HCT116 (cell line): ENCODE results near the gene CDC14B. TPM values are rescaled to one million over a fixed set of nuclear protein-coding genes. Genes with fewer than 3 reads are reported as not detected.

Experiments
- ATAC-seq: fragments of 200-7000 bp; cut with Tn5 transposase; 2 replicates; pipeline ENCODE4 v1.9.1; 2020; ENCODE audit warnings: mild to moderate bottlenecking, moderate library complexity
- BruUV-seq: library from RNA; stranded (reverse); fragments of 400-500 nt; replicated peaks from 2 replicates; lab custom pipeline; 2021; lab: Mats Ljungman, UMichigan
- CTCF ChIA-PET: fragments of 300-600 bp; sonication (Branson Sonifier 250); formaldehyde crosslinking; loops from one replicate; lab custom pipeline; 2021; ENCODE audit warnings: antibody characterized with exemption; lab: Charles Lee
- POLR2A ChIA-PET: fragments of 300-600, 350-600 bp; sonication (Branson Sonifier 250); formaldehyde crosslinking; loops from one replicate; lab custom pipeline; 2021; ENCODE audit warnings: antibody characterized with exemption; lab: Charles Lee
- RAD21 ChIA-PET, 2 experiments: fragments of 300-600 bp; sonication (Branson Sonifier 250); formaldehyde crosslinking; loops; one replicate each; lab custom pipeline; 2023; ENCODE audit warnings: low total read pairs in 2 of 2; ENCODE audit not compliant: uncharacterized antibody in 2 of 2, unreplicated experiment in 2 of 2, low non-redundant PET in 1 of 2; lab: Charles Lee
- DNase-seq: peaks from one replicate; pipeline ENCODE4 v3.0.0-alpha.2; 2010; ENCODE audit warnings: low read depth, low spot score
- H2AFZ ChIP-seq: fragments of 200-600 bp; shearing (Covaris generic), sonication (generic); 2 replicates; pipeline ENCODE4 v1.6.1; 2017; ENCODE audit warnings: low read depth, mixed run types, mixed read lengths, antibody characterized with exemption, low read length; ENCODE audit not compliant: poor library complexity, severe bottlenecking
- H3K27ac ChIP-seq: 2 replicates; pipeline ENCODE4 v1.5.1; 2012; ENCODE audit warnings: low read depth, low read length
- H3K27me3 ChIP-seq: fragments of 200-600 bp; sonication (generic); 2 replicates; pipeline ENCODE4 v1.6.1; 2016; ENCODE audit warnings: mixed run types, low read length, mixed read lengths; ENCODE audit not compliant: insufficient read depth
- H3K36me3 ChIP-seq, 2 experiments: fragments of 200-500 bp in 1 of 2; fragments of 200-600 bp in 1 of 2; sonication (Bioruptor generic) in 1 of 2; sonication (generic) in 1 of 2; 2 replicates each; pipeline versions ENCODE4 v1.5.1 to v1.6.1; 2014 to 2016; ENCODE audit warnings: low read length in 2 of 2, inconsistent platforms in 1 of 2, mixed read lengths in 1 of 2, mixed run types in 1 of 2; ENCODE audit not compliant: insufficient read depth in 2 of 2, control insufficient read depth in 1 of 2
- H3K4me1 ChIP-seq, 2 experiments: fragments of 200-600 bp in 1 of 2; sonication (generic) in 1 of 2; 2 replicates each; pipeline versions ENCODE4 v1.5.1 to v1.6.1; 2012 to 2017; ENCODE audit warnings: low read length in 2 of 2, inconsistent platforms in 1 of 2, mild to moderate bottlenecking in 1 of 2, mixed read lengths in 1 of 2, mixed run types in 1 of 2, moderate library complexity in 1 of 2; ENCODE audit not compliant: insufficient read depth in 2 of 2, control insufficient read depth in 1 of 2
- H3K4me2 ChIP-seq: fragments of 200-600 bp; sonication (generic); 2 replicates; pipeline ENCODE4 v1.6.1; 2017; ENCODE audit warnings: mixed run types, low read length, mixed read lengths
- H3K4me3 ChIP-seq, 2 experiments: fragments of 200-600 bp in 1 of 2; sonication (generic) in 1 of 2; replicated peaks in 1 of 2; 2 replicates each; pipeline ENCODE4 v1.5.1; 2011 to 2016; ENCODE audit warnings: low read length in 2 of 2, control low read depth in 1 of 2, low read depth in 1 of 2, mild to moderate bottlenecking in 1 of 2, mixed read lengths in 1 of 2, mixed run types in 1 of 2
- H3K79me2 ChIP-seq: fragments of 200-600 bp; sonication (generic); 2 replicates; pipeline ENCODE4 v1.6.1; 2017; ENCODE audit warnings: mild to moderate bottlenecking, mixed run types, low read length, moderate library complexity, mixed read lengths; ENCODE audit not compliant: insufficient read depth
- H3K9ac ChIP-seq: fragments of 200-600 bp; sonication (generic); 2 replicates; pipeline ENCODE4 v1.6.1; 2016; ENCODE audit warnings: low read length, mixed read lengths
- H3K9me2 ChIP-seq: fragments of 200-600 bp; sonication (generic), shearing (Covaris generic); 2 replicates; pipeline ENCODE4 v1.6.1; 2017; ENCODE audit warnings: mixed run types, mild to moderate bottlenecking, moderate library complexity; ENCODE audit not compliant: insufficient read depth
- H3K9me3 ChIP-seq, 2 experiments: fragments of 200-500 bp in 1 of 2; fragments of 200-600 bp in 1 of 2; sonication (Bioruptor generic) in 1 of 2; sonication (generic) in 1 of 2; 2 replicates each; pipeline ENCODE4 v1.6.1; 2014 to 2017; ENCODE audit warnings: low read length in 2 of 2, mixed read lengths in 2 of 2, inconsistent platforms in 1 of 2, low read depth in 1 of 2, mild to moderate bottlenecking in 1 of 2, mixed run types in 1 of 2, moderate library complexity in 1 of 2; ENCODE audit not compliant: control insufficient read depth in 1 of 2, insufficient read depth in 1 of 2
- H4K20me1 ChIP-seq: fragments of 200-600 bp; sonication (generic), shearing (Covaris generic); 2 replicates; pipeline ENCODE4 v1.6.1; 2017; ENCODE audit warnings: mixed run types, mild to moderate bottlenecking, moderate library complexity; ENCODE audit not compliant: insufficient read depth
- CBX3 ChIP-seq: IDR thresholded peaks from 2 replicates; pipeline ENCODE4 v1.6.1; 2012; ENCODE audit warnings: low read depth
- CEBPB ChIP-seq: IDR thresholded peaks from 2 replicates; pipeline ENCODE4 v1.6.1; 2012; ENCODE audit warnings: low read depth
- EGR1 ChIP-seq: IDR thresholded peaks from 2 replicates; pipeline ENCODE4 v1.6.1; 2012; ENCODE audit warnings: low read depth
- ELF1 ChIP-seq: IDR thresholded peaks from 2 replicates; pipeline ENCODE4 v1.6.1; 2012; ENCODE audit warnings: low read depth, borderline replicate concordance
- EZH2 ChIP-seq: fragments of 200-600 bp; sonication (generic); IDR thresholded peaks from 2 replicates; pipeline ENCODE4 v1.6.1; 2017; ENCODE audit warnings: antibody characterized with exemption, mixed run types
- EZH2phosphoT487 ChIP-seq: fragments of 200-600 bp; IDR thresholded peaks from 2 replicates; pipeline ENCODE4 v1.6.1; 2018; ENCODE audit warnings: antibody characterized with exemption, borderline replicate concordance
- FOSL1 ChIP-seq: IDR thresholded peaks from 2 replicates; pipeline ENCODE4 v1.6.1; 2012; ENCODE audit warnings: low read depth
- MAX ChIP-seq: IDR thresholded peaks from 2 replicates; pipeline ENCODE4 v1.6.1; 2012
- POLR2A ChIP-seq: IDR thresholded peaks from 2 replicates; pipeline ENCODE4 v1.7.0; 2011; ENCODE audit warnings: borderline replicate concordance; ENCODE audit not compliant: insufficient read depth, insufficient read length; ENCODE audit errors: extremely low read depth
- POLR2AphosphoS5 ChIP-seq: IDR thresholded peaks from 2 replicates; pipeline ENCODE4 v1.6.1; 2011; ENCODE audit warnings: mild to moderate bottlenecking, low read depth, low read length, moderate library complexity
- RAD21 ChIP-seq: IDR thresholded peaks from 2 replicates; pipeline ENCODE4 v1.6.1; 2012; ENCODE audit warnings: low read depth, mild to moderate bottlenecking
- SIN3A ChIP-seq: IDR thresholded peaks from 2 replicates; pipeline ENCODE4 v1.6.1; 2012; ENCODE audit warnings: low read depth
- SP1 ChIP-seq: IDR thresholded peaks from 2 replicates; pipeline ENCODE4 v1.6.1; 2012; ENCODE audit warnings: low read depth
- TCF7L2 ChIP-seq: IDR thresholded peaks from 2 replicates; pipeline ENCODE4 v1.7.0; 2011; ENCODE audit warnings: borderline replicate concordance, inconsistent platforms; ENCODE audit not compliant: insufficient read depth, insufficient read length; ENCODE audit errors: extremely low read depth
- YY1 ChIP-seq: IDR thresholded peaks from 2 replicates; pipeline ENCODE4 v1.6.1; 2011; ENCODE audit warnings: low read length, low read depth, moderate library complexity, mild to moderate bottlenecking; ENCODE audit not compliant: insufficient replicate concordance; ENCODE audit errors: extremely low read depth
- ZBTB33 ChIP-seq: IDR thresholded peaks from 2 replicates; pipeline ENCODE4 v1.6.1; 2011; ENCODE audit warnings: mild to moderate bottlenecking, low read length, moderate library complexity; ENCODE audit not compliant: insufficient replicate concordance; ENCODE audit errors: extremely low read depth
- ZFX ChIP-seq: fragments of 450-650 bp; IDR thresholded peaks from 2 replicates; pipeline ENCODE4 v1.6.1; 2017
- intact Hi-C: fragments of 100-400 bp; cut with micrococcal nuclease; formaldehyde crosslinking; loops from 2 replicates; pipeline ENCODE4 v1.10.0; 2022
- total RNA-seq: library from RNA; stranded (reverse); gene quantifications from one replicate; pipeline ENCODE4 v1.2.1, GENCODE V29; 2021; ENCODE audit not compliant: unreplicated experiment
- TF ChIP-seq, protein P1 (sequence below), 3 experiments: fragments of 200-600 bp in 1 of 3; sonication (generic) in 1 of 3; IDR thresholded peaks in 2 of 3; conservative IDR thresholded peaks in 1 of 3; 2 replicates each; pipeline ENCODE4 v1.5.1; 2012 to 2017; ENCODE audit warnings: low read depth in 2 of 3, low read length in 2 of 3, antibody characterized with exemption in 1 of 3, borderline replicate concordance in 1 of 3, control low read depth in 1 of 3, mild to moderate bottlenecking in 1 of 3, mixed read lengths in 1 of 3, mixed run types in 1 of 3, moderate library complexity in 1 of 3; ENCODE audit not compliant: insufficient read depth in 1 of 3

Gene CDC14B
- total RNA-seq, 1 experiment from 2014 or later: 21.6 TPM

- TF ChIP-seq ELF1: no peak
- no peak for TF ChIP-seq ZFX
- TF ChIP-seq ZBTB33: no peak
- TF ChIP-seq RAD21: no peak
- no peak for TF ChIP-seq POLR2A
- TF ChIP-seq SIN3A: no peak
- TF ChIP-seq CEBPB: no peak
- TF ChIP-seq CBX3: no peak
- no peak for TF ChIP-seq POLR2AphosphoS5
- TF ChIP-seq TCF7L2: no peak
- TF ChIP-seq MAX: no peak
- no peak for TF ChIP-seq FOSL1
- TF ChIP-seq YY1: no peak
- TF ChIP-seq EZH2phosphoT487: no peak
- TF ChIP-seq EZH2: no peak
- no peak for TF ChIP-seq EGR1
- TF ChIP-seq, protein P1, sequence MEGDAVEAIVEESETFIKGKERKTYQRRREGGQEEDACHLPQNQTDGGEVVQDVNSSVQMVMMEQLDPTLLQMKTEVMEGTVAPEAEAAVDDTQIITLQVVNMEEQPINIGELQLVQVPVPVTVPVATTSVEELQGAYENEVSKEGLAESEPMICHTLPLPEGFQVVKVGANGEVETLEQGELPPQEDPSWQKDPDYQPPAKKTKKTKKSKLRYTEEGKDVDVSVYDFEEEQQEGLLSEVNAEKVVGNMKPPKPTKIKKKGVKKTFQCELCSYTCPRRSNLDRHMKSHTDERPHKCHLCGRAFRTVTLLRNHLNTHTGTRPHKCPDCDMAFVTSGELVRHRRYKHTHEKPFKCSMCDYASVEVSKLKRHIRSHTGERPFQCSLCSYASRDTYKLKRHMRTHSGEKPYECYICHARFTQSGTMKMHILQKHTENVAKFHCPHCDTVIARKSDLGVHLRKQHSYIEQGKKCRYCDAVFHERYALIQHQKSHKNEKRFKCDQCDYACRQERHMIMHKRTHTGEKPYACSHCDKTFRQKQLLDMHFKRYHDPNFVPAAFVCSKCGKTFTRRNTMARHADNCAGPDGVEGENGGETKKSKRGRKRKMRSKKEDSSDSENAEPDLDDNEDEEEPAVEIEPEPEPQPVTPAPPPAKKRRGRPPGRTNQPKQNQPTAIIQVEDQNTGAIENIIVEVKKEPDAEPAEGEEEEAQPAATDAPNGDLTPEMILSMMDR (IDR thresholded peaks at IDR 0.05 in 2 of 3, conservative IDR thresholded peaks at IDR 0.05 in 1 of 3; ENCODE audit: borderline replicate concordance in 1 of 3, insufficient read depth in 1 of 3, low read depth in 2 of 3, low read length in 2 of 3): no peak
- no peak for TF ChIP-seq SP1
- H3K9me3 ChIP-seq: no peaks in the 10 kb centered on the region
- peaks cover 36% of the 10 kb centered on the region for H3K79me2 ChIP-seq
- intact Hi-C loops: no loop called here
- no peaks in the 10 kb centered on the region; the same call in 1 of the 2 replicates for H4K20me1 ChIP-seq
- ChIA-PET POLR2A (no interaction called here), RAD21 (no interaction called here), CTCF (no interaction called here)
- H3K9ac ChIP-seq: no peak overlapping the region
- BruUV-seq: no TSS peak
- no peak overlapping the region for H3K27ac ChIP-seq
- no peaks in the 10 kb centered on the region for H3K9me2 ChIP-seq
- no peaks in the 10 kb centered on the region for H3K36me3 ChIP-seq
- ATAC-seq (no peak), DNase-seq (no peak)
- H3K4me3 ChIP-seq: no peak overlapping the region
- no peak overlapping the region for H3K4me2 ChIP-seq
- no peaks in the 10 kb centered on the region for H3K27me3 ChIP-seq
- no peaks in the 10 kb centered on the region for H3K4me1 ChIP-seq
- no peak overlapping the region for H2AFZ ChIP-seq
Measured at GRCh38 chr9:96574455-96574854, 45.2 kb downstream of the CDC14B start.
